Measurements from ENCODE around the gene KRTAP10-7. TPM values are rescaled to one million over a fixed set of nuclear protein-coding genes. Genes with fewer than 3 reads are reported as not detected.

Gene KRTAP10-7
- total RNA-seq, 1 donor from 2014 or later: not detected

DNA sequence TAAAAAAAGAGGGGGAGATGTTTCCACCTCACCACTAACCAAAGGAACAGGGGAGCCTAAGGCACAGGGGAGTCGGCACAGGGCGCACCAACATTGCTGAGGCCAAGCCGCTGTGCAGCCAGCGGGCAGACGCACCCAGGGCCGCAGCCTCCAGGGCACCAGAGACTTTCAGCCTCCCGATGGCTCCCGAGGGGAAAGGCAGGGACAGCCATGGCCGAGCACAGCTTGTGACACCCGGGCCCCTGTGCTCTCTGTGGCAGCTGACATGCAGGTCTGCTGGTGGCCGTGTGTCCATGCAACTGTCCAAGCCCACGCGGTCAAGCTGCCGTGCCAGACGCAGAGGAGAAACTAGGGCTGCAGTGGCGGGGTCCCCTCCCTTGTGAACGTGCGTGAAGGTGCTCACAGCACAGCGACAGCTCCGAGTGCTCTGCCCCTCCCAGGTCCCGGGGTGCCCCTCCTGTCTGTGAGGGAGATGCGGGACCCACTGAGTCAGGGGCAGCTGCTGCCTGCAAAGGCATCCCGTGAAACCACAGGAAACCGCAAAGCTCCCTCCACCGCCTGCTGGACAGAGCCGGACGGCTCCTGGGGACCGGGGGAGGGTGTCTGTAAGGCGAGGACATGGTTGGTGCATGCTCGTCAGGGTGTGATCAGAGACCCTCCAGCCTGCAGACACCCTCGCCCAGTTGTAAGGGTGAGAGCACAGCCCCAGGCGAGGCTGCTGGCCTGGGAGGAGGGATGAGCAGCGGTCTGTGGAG is 48.3 kb downstream of the KRTAP10-7 start:
- intact Hi-C loops (cut with DNase I): no loop called here

DNA sequence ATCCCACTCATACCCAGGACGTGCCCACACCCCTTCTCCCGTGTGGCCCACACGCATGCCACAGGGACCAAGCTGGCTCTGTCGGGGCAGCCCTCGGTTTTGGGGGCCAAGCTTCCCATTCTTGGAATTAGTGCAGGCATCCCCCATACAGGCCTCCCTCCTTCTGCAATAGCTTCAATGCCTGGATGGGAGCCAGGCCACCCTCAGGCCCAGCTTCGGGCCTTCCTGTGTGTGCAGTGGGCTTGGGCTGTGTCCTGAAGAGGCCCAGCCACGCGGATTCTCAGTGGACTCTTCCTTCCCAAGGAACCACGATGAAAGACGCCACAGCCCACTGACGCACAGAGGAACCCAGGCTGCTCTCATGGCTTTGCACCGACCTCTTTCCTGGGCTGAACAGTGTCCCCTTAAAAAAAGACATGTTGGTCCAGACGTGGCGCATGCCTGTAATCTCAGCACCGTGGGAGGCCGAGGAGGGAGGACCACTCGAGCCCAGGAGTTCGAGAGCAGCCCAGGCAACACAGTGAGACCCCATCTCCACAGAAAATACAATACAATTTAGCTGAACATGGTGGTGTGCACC is 49.2 kb downstream of the KRTAP10-7 start:
- Histone ChIP-seq H3K27me3 (no peaks in the 10 kb centered on the region), H3K4me1 (no peaks in the 10 kb centered on the region), H3K27ac (no peak overlapping the region), H3K36me3 (no peaks in the 10 kb centered on the region), H3K4me3 (no peak overlapping the region), H3K9me3 (peaks cover 6% of the 10 kb centered on the region)
- TF ChIP-seq, protein P1, sequence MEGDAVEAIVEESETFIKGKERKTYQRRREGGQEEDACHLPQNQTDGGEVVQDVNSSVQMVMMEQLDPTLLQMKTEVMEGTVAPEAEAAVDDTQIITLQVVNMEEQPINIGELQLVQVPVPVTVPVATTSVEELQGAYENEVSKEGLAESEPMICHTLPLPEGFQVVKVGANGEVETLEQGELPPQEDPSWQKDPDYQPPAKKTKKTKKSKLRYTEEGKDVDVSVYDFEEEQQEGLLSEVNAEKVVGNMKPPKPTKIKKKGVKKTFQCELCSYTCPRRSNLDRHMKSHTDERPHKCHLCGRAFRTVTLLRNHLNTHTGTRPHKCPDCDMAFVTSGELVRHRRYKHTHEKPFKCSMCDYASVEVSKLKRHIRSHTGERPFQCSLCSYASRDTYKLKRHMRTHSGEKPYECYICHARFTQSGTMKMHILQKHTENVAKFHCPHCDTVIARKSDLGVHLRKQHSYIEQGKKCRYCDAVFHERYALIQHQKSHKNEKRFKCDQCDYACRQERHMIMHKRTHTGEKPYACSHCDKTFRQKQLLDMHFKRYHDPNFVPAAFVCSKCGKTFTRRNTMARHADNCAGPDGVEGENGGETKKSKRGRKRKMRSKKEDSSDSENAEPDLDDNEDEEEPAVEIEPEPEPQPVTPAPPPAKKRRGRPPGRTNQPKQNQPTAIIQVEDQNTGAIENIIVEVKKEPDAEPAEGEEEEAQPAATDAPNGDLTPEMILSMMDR (IDR thresholded peaks at IDR 0.05): no peak
- no peak for DNase-seq
- no peak for ATAC-seq
- intact Hi-C loops (cut with DNase I): no loop called here

More for the DNA sequence above, 48.3 kb downstream of the KRTAP10-7 start:
- Histone ChIP-seq H3K9me3 (peaks cover 9% of the 10 kb centered on the region), H3K4me3 (no peak overlapping the region), H3K27ac (no peak overlapping the region), H3K27me3 (no peaks in the 10 kb centered on the region), H3K36me3 (no peaks in the 10 kb centered on the region), H3K4me1 (no peaks in the 10 kb centered on the region)
- TF ChIP-seq, protein P1 (IDR thresholded peaks at IDR 0.05): no peak
- ATAC-seq: peak; percentile 10
- DNase-seq: no peak

DNA sequence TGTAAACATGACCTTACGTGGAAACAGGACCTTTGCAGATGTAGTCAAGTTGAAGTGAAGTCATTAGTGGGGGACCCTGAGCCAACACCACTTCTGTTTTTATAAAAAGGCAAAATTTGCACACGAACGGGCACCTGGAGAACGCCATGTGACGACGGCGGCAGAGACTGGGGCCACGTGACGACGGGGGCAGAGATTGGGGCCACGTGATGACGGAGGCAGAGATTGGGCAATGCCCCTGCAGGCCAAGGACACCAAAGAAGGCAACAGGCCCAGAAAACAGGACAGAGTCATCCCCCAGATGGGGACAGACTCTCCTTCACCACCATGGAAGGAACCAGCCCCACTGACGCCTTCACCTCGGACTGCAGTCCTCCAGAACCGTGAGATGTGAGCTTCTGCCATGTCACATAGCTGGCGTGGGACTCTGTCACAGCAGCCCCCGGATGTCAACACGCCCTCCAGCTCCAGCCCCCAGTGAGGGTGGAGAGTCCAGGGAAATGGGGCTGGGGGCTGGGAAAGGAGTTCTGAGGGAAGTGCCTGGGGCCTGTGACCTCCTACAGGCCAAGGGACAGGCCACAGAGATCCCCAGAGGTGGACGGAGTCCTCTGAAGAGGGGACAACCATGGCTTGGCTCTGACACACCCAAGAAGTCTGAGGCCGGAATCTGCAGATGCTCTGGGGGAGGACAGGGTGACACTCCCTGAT is 50.0 kb downstream of the KRTAP10-7 start:
- TF ChIP-seq, protein P1 (IDR thresholded peaks at IDR 0.05): no peak
- Histone ChIP-seq H3K9me3 (no peaks in the 10 kb centered on the region), H3K4me1 (no peaks in the 10 kb centered on the region), H3K36me3 (no peaks in the 10 kb centered on the region), H3K4me3 (no peak overlapping the region), H3K27me3 (no peaks in the 10 kb centered on the region), H3K27ac (no peak overlapping the region)
- DNase-seq (no peak), ATAC-seq (no peak)
- intact Hi-C loops (cut with DNase I): no loop called here

DNA sequence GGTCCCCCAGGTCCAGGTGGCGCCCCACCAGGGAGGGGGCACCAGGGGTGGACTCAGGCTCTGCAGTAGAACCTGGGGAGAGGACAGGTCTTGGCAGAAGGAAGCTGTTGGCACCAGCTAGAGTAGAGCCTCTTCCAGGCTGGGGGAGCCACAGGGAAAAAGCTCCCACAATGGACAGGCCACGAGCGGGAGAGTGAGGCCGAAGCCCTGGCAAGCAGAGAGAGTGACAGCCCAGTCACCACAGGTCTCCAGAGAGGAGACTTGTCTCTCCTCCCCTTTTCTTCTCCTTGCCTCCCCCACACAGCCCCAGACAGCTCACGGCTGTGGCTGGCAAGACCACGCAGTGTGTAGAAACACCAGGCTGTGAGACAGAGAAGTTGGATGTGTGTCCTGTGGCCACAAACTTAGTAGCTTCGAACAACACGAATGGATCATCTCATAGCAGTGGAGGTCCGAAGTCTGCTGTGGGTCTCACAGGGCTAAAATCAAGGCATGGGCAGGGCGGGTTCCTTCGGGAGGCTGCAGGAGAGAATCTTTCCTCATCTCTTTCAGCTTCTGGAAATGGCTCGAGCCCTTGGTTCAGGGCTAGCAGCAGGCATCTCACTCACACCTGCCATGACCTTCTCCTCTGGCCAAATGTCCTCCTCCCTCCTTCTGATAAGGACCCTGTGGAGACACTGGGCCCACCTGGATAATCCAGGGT is 50.7 kb downstream of the KRTAP10-7 start:
- no peaks in the 10 kb centered on the region for H3K27me3 ChIP-seq
- no peaks in the 10 kb centered on the region for H3K36me3 ChIP-seq
- TF ChIP-seq, protein P1 (IDR thresholded peaks at IDR 0.05): no peak
- H3K9me3 ChIP-seq: peaks cover 2% of the 10 kb centered on the region
- DNase-seq: no peak
- no peak overlapping the region for H3K4me3 ChIP-seq
- H3K27ac ChIP-seq: no peak overlapping the region
- ATAC-seq: no peak
- H3K4me1 ChIP-seq: no peaks in the 10 kb centered on the region
- intact Hi-C loops (cut with DNase I): no loop called here

Other genes with a start within 250 kb of the KRTAP10-7 start
- 10.0 TPM for gene TRPM2, start 247.0 kb upstream of the KRTAP10-7 start, total RNA-seq
- gene LRRC3, start 145.1 kb upstream of the KRTAP10-7 start, total RNA-seq: 3.6 TPM
- not detected for gene KRTAP10-1, start 60.4 kb upstream of the KRTAP10-7 start, total RNA-seq
- not detected for gene KRTAP10-2, start 49.1 kb upstream of the KRTAP10-7 start, total RNA-seq
- not detected for gene KRTAP10-3, start 41.8 kb upstream of the KRTAP10-7 start, total RNA-seq
- gene KRTAP10-4, start 26.9 kb upstream of the KRTAP10-7 start, total RNA-seq: not detected
- not detected for gene KRTAP10-5, start 20.0 kb upstream of the KRTAP10-7 start, total RNA-seq
- not detected for gene KRTAP10-6, start 8.1 kb upstream of the KRTAP10-7 start, total RNA-seq
- gene KRTAP10-8, start 11.5 kb downstream of the KRTAP10-7 start, total RNA-seq: not detected
- not detected for gene KRTAP10-9, start 26.5 kb downstream of the KRTAP10-7 start, total RNA-seq
- not detected for gene KRTAP10-10, start 36.8 kb downstream of the KRTAP10-7 start, total RNA-seq
- not detected for gene KRTAP10-11, start 45.8 kb downstream of the KRTAP10-7 start, total RNA-seq
- gene KRTAP12-4, start 54.1 kb downstream of the KRTAP10-7 start, total RNA-seq: not detected
- gene KRTAP12-3, start 57.3 kb downstream of the KRTAP10-7 start, total RNA-seq: not detected
- gene KRTAP12-2, start 66.3 kb downstream of the KRTAP10-7 start, total RNA-seq: not detected
- not detected for gene KRTAP12-1, start 81.6 kb downstream of the KRTAP10-7 start, total RNA-seq
- gene KRTAP10-12, start 96.6 kb downstream of the KRTAP10-7 start, total RNA-seq: not detected
- 0.23 TPM for gene TSPEAR, start 111.0 kb downstream of the KRTAP10-7 start, total RNA-seq
- gene UBE2G2, start 201.2 kb downstream of the KRTAP10-7 start, total RNA-seq: 78.8 TPM
- gene SUMO3, start 217.5 kb downstream of the KRTAP10-7 start, total RNA-seq: 85.0 TPM

All from upper lobe of right lung (tissue), 1 donor.